Renal cortical epithelial cell (primary cell): Measurements from ENCODE around the gene BUD13. TPM values are rescaled to one million over a fixed set of nuclear protein-coding genes. Genes with fewer than 3 reads are reported as not detected.
"Not testable (repeated sequence)": the region's sequence is repeated elsewhere in the genome, so short reads cannot be mapped to it uniquely, and the experiment has no call there.

Source experiments
- DNase-seq: peaks from one replicate; pipeline ENCODE4 v3.0.0-alpha.2; 2011; ENCODE audit warnings: low read depth
- total RNA-seq: library from RNA; depleted of rRNA; stranded (reverse); fragments of >200 nt; gene quantifications from 2 replicates; pipeline ENCODE4 v1.2.3, GENCODE V29; 2014

BUD13 gene
- total RNA-seq, 1 donor from 2014 or later: 13.4 TPM

- DNase-seq: no peak
Measured at GRCh38 chr11:116792144-116792868, 19.5 kb upstream of the BUD13 start.

GRCh38 chr11:116791813-116792143, 19.0 kb upstream of the BUD13 start, which contains the start of gene APOA5:
Gene APOA5 (minus strand): TSS chr11:116791879. CDS start chr11:116791860, 19 bp downstream.
- no peak for DNase-seq

- peak; percentile 19 for DNase-seq
Measured at GRCh38 chr11:116791002-116791812, 18.4 kb upstream of the BUD13 start.

GRCh38 chr11:116790167-116791001, 17.6 kb upstream of the BUD13 start:
- DNase-seq: no peak

GRCh38 chr11:116788975-116789374, 16.2 kb upstream of the BUD13 start:
- no peak for DNase-seq

GRCh38 chr11:116788534-116788933, 15.7 kb upstream of the BUD13 start:
- DNase-seq: no peak

- peak; percentile 60 for DNase-seq
Measured at GRCh38 chr11:116787786-116788486, 15.1 kb upstream of the BUD13 start, which contains the start of gene ZPR1. Gene ZPR1 (minus strand): TSS chr11:116788023. CDS start chr11:116787990, 33 bp downstream.

- no peak for DNase-seq
Measured at GRCh38 chr11:116787436-116787785, 14.6 kb upstream of the BUD13 start.

- DNase-seq: no peak
Measured at GRCh38 chr11:116786966-116787365, 14.2 kb upstream of the BUD13 start.

GRCh38 chr11:116786326-116786725, 13.5 kb upstream of the BUD13 start:
- no peak for DNase-seq

- DNase-seq: peak; percentile 44
Measured at GRCh38 chr11:116782728-116783127, 9.9 kb upstream of the BUD13 start.

GRCh38 chr11:116778556-116778955, 5.8 kb upstream of the BUD13 start:
- no peak for DNase-seq

GRCh38 chr11:116777056-116777455, 4.3 kb upstream of the BUD13 start:
- DNase-seq: no peak

- DNase-seq: no peak
Measured at GRCh38 chr11:116776522-116776984, 3.8 kb upstream of the BUD13 start.

GRCh38 chr11:116775975-116776374, 3.2 kb upstream of the BUD13 start:
- DNase-seq: no peak

GRCh38 chr11:116774661-116775060, 1.9 kb upstream of the BUD13 start:
- no peak for DNase-seq

- DNase-seq: peak; percentile 16
Measured at GRCh38 chr11:116773203-116774097, 663 bp upstream of the BUD13 start.

GRCh38 chr11:116771935-116772334, 852 bp downstream of the BUD13 start:
- DNase-seq: no peak

- no peak for DNase-seq
Measured at GRCh38 chr11:116762132-116762531, 10.7 kb downstream of the BUD13 start.

GRCh38 chr11:116756044-116756443, 16.7 kb downstream of the BUD13 start:
- not testable (repeated sequence) for DNase-seq
